ENCODE measurements around the gene TSPO2. TPM values are rescaled to one million over a fixed set of nuclear protein-coding genes. Genes with fewer than 3 reads are reported as not detected.

The TSPO2 gene
- total and polyA plus RNA-seq, 2 of the 13 experiments (the other 11 are each of a cell fraction or from before 2014, with no cell fraction given): 0.55 TPM; not detected in 1

DNA sequence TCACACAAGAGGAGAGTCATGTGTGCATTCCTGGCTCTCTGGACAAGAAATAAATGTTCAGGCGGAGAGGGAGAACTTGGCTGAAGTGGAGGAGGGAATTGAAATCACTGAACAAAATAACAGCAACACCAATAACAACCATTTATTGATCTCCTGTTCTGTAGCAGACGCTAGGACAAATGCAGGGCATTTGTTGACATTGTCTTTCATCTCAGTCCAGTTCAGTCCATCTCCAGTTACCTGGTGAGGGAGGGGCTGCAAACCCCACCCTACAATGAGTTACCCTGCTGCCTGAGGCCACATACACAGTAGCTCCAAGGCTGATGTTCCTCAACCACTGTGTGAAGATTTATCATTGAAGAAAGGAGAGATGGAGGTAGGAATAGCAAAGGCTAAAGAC, 30.6 kb upstream of the TSPO2 start (continued):
- TF ChIP-seq, protein P1, sequence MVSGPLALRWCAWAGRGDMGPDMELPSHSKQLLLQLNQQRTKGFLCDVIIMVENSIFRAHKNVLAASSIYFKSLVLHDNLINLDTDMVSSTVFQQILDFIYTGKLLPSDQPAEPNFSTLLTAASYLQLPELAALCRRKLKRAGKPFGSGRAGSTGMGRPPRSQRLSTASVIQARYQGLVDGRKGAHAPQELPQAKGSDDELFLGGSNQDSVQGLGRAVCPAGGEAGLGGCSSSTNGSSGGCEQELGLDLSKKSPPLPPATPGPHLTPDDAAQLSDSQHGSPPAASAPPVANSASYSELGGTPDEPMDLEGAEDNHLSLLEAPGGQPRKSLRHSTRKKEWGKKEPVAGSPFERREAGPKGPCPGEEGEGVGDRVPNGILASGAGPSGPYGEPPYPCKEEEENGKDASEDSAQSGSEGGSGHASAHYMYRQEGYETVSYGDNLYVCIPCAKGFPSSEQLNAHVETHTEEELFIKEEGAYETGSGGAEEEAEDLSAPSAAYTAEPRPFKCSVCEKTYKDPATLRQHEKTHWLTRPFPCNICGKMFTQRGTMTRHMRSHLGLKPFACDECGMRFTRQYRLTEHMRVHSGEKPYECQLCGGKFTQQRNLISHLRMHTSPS (CRISPR knock-in tag; IDR thresholded peaks at IDR 0.05; ENCODE audit: low read depth): no peak
- TF ChIP-seq, protein P2, sequence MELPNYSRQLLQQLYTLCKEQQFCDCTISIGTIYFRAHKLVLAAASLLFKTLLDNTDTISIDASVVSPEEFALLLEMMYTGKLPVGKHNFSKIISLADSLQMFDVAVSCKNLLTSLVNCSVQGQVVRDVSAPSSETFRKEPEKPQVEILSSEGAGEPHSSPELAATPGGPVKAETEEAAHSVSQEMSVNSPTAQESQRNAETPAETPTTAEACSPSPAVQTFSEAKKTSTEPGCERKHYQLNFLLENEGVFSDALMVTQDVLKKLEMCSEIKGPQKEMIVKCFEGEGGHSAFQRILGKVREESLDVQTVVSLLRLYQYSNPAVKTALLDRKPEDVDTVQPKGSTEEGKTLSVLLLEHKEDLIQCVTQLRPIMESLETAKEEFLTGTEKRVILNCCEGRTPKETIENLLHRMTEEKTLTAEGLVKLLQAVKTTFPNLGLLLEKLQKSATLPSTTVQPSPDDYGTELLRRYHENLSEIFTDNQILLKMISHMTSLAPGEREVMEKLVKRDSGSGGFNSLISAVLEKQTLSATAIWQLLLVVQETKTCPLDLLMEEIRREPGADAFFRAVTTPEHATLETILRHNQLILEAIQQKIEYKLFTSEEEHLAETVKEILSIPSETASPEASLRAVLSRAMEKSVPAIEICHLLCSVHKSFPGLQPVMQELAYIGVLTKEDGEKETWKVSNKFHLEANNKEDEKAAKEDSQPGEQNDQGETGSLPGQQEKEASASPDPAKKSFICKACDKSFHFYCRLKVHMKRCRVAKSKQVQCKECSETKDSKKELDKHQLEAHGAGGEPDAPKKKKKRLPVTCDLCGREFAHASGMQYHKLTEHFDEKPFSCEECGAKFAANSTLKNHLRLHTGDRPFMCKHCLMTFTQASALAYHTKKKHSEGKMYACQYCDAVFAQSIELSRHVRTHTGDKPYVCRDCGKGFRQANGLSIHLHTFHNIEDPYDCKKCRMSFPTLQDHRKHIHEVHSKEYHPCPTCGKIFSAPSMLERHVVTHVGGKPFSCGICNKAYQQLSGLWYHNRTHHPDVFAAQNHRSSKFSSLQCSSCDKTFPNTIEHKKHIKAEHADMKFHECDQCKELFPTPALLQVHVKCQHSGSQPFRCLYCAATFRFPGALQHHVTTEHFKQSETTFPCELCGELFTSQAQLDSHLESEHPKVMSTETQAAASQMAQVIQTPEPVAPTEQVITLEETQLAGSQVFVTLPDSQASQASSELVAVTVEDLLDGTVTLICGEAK (IDR thresholded peaks at IDR 0.05): no peak
- TF ChIP-seq, protein P2 (CRISPR knock-in tag; IDR thresholded peaks at IDR 0.05): no peak
- TF ChIP-seq ZNF260 (CRISPR knock-in tag; IDR thresholded peaks at IDR 0.05; ENCODE audit: borderline replicate concordance, low read depth) (no peak), ZC3H4 (CRISPR knock-in tag; IDR thresholded peaks at IDR 0.05; ENCODE audit: borderline replicate concordance) (no peak), MYC (CRISPR knock-in tag; IDR thresholded peaks at IDR 0.05; ENCODE audit: borderline replicate concordance) (no peak), ZNF562 (CRISPR knock-in tag; IDR thresholded peaks at IDR 0.05; ENCODE audit: borderline replicate concordance) (no peak), SRSF1 (optimal IDR thresholded peaks at IDR 0.05; ENCODE audit: low read depth, low read length) (no peak), MYNN (CRISPR knock-in tag; IDR thresholded peaks at IDR 0.05; ENCODE audit: low read depth) (no peak), HNF4A (CRISPR knock-in tag; IDR thresholded peaks at IDR 0.05) (peak; percentile 30; the same call in 1 of the 2 replicates), FOXA3 (CRISPR knock-in tag; IDR thresholded peaks at IDR 0.05) (peak; percentile 36; the same call in 1 of the 2 replicates), CEBPG (CRISPR knock-in tag; IDR thresholded peaks at IDR 0.05) (no peak), BORCS8-MEF2B (CRISPR knock-in tag; IDR thresholded peaks at IDR 0.05) (no peak), TBX2 (CRISPR knock-in tag; IDR thresholded peaks at IDR 0.05; ENCODE audit: borderline replicate concordance) (no peak; the same call in 1 of the 2 replicates), SRF (IDR thresholded peaks at IDR 0.05; ENCODE audit: low read depth, low read length) (no peak)
- TF ChIP-seq, protein P3, sequence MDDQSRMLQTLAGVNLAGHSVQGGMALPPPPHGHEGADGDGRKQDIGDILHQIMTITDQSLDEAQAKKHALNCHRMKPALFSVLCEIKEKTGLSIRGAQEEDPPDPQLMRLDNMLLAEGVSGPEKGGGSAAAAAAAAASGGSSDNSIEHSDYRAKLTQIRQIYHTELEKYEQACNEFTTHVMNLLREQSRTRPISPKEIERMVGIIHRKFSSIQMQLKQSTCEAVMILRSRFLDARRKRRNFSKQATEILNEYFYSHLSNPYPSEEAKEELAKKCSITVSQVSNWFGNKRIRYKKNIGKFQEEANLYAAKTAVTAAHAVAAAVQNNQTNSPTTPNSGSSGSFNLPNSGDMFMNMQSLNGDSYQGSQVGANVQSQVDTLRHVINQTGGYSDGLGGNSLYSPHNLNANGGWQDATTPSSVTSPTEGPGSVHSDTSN (CRISPR knock-in tag; IDR thresholded peaks at IDR 0.05; ENCODE audit: borderline replicate concordance): no peak
- TF ChIP-seq, protein P4, sequence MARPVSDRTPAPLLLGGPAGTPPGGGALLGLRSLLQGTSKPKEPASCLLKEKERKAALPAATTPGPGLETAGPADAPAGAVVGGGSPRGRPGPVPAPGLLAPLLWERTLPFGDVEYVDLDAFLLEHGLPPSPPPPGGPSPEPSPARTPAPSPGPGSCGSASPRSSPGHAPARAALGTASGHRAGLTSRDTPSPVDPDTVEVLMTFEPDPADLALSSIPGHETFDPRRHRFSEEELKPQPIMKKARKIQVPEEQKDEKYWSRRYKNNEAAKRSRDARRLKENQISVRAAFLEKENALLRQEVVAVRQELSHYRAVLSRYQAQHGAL (CRISPR knock-in tag; IDR thresholded peaks at IDR 0.05; ENCODE audit: not compliant biosample characterization): no peak

Data from HepG2 (cell line).